Measurements from ENCODE around the gene PFDN1. TPM values are rescaled to one million over a fixed set of nuclear protein-coding genes. Genes with fewer than 3 reads are reported as not detected.

PFDN1 gene
- total and polyA plus RNA-seq, 10 of the 15 experiments (the other 5 are each of a cell fraction or from before 2014, with no cell fraction given) = 62.9 to 193 (median 102) TPM

DNA sequence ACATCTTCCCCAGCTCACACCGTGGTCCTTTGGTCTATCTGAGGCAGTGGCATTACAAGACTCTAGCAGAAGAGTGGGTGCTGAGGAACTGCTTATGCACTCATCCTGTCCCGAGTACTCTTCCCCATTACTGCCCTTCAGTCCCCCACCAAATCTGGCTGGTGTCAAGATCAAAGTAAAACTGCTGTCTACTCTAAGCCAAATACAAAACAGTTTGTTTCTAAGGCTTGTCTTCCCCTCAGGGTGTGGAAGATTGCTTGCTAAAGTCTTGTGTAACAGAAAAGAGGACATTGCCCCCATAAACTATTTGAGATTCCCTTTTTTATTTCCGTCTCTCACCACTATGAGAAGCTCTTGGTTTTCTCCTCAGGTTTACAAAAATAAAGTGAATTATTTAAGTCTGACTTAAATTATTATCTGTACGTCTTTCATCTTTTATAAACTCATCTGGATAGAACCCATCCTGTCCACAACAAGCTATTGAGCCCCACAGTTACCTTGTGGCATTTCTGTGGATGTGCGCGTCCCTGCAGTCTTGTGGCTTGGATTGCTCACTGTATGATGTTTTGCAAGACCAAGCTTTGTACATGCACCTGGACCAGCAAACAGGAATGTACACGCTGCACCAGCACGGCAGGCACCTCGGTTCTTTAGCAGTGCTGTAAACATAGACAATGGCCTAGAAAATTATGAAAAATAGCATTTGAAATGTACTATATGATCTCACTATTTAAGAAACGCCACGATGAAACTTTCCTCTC, 66.9 kb downstream of the PFDN1 start:
- DNase-seq (ENCODE audit: low read depth, low spot score) = no peak

More for the DNA sequence above, 66.9 kb downstream of the PFDN1 start:
- Histone ChIP-seq H3K4me3 (no peak overlapping the region), H3K36me3 (ENCODE audit: control insufficient read depth in 2 of 2, insufficient read depth in 2 of 2, low read length in 1 of 2) (no peaks in the 10 kb centered on the region; a peak in 1 of 4 replicates), H3K9ac (ENCODE audit: control insufficient read depth, insufficient read depth, low read length) (no peak overlapping the region), H3K27ac (ENCODE audit: control insufficient read depth, insufficient read depth) (no peak overlapping the region), H3K4me2 (ENCODE audit: control insufficient read depth, insufficient read depth) (no peak overlapping the region), H4K20me1 (ENCODE audit: control insufficient read depth, insufficient read depth) (no peaks in the 10 kb centered on the region), H3K9me3 (replicated peaks; ENCODE audit: control insufficient read depth, insufficient read depth, low read length) (no peaks in the 10 kb centered on the region), H3K27me3 (replicated peaks in 1 of 2; ENCODE audit: control insufficient read depth in 2 of 2, insufficient read depth in 2 of 2, low read length in 1 of 2) (no peaks in the 10 kb centered on the region), H3K79me2 (ENCODE audit: control insufficient read depth, insufficient read depth, low read length) (no peaks in the 10 kb centered on the region), H2AFZ (ENCODE audit: control insufficient read depth, low read depth, low read length) (no peak overlapping the region), H3K4me1 (ENCODE audit: control insufficient read depth, insufficient read depth, low read length) (no peaks in the 10 kb centered on the region)
- FAIRE-seq (no peak), ATAC-seq (no peak)
- no peak for TF ChIP-seq NR2C2 (IDR thresholded peaks at IDR 0.05; ENCODE audit: borderline replicate concordance, control insufficient read depth, insufficient read length, low read depth)
- no peak for TF ChIP-seq EP300 (IDR thresholded peaks at IDR 0.05; ENCODE audit: borderline replicate concordance in 1 of 2, control insufficient read depth in 1 of 2, low read depth in 2 of 2, low read length in 2 of 2)
- TF ChIP-seq USF2 (IDR thresholded peaks at IDR 0.05; ENCODE audit: borderline replicate concordance, low read depth, low read length) = no peak
- TF ChIP-seq SUPT20H (IDR thresholded peaks at IDR 0.05; ENCODE audit: borderline replicate concordance, control insufficient read depth, low read depth, low read length) = no peak
- no peak for TF ChIP-seq CBFB (IDR thresholded peaks at IDR 0.05; ENCODE audit: low read depth)
- no peak for TF ChIP-seq EZH2 (IDR thresholded peaks at IDR 0.05; ENCODE audit: borderline replicate concordance, control insufficient read depth, low read depth, low read length)
- no peak for TF ChIP-seq PML (IDR thresholded peaks at IDR 0.05; ENCODE audit: low read length)
- TF ChIP-seq POLR2AphosphoS2 (IDR thresholded peaks at IDR 0.05; ENCODE audit: low read depth, low read length) = no peak
- ChIA-PET RAD21 (ENCODE audit: unreplicated experiment) (interaction anchor here (0.8 to 1.0 kb wide), 2 partner anchors 8 to 116 kb away, joined by 3 to 4 read pairs; no protein-coding TSS in a partner anchor), SMC1A (ENCODE audit: uncharacterized antibody, unreplicated experiment) (interaction anchor here (0.5 to 2.8 kb wide), 4 partner anchors 9 to 146 kb away, joined by 3 to 12 read pairs (median 5); no protein-coding TSS in a partner anchor), CTCF (interaction anchor here (0.7 to 18.8 kb wide), 7 partner anchors 8 to 127 kb away, joined by 3 to 774 read pairs (median 4); partner anchors contain the start of gene HBEGF), POLR2A (interaction anchor here (0.5 to 1.0 kb wide), 2 partner anchors 25 to 105 kb away, joined by 3 to 4 read pairs; no protein-coding TSS in a partner anchor)
- in situ Hi-C loops (cut with MboI) = loop anchor here (25.0 kb wide), 1 partner anchor 801 kb away; no protein-coding TSS in a partner anchor
- no TSS peak for BruUV-seq (replicated peaks)
- intact Hi-C loops (cut with micrococcal nuclease; ENCODE audit: unreplicated experiment) = no loop called here
- WGBS (ENCODE audit: insufficient coverage, insufficient replicate concordance, low lambda C conversion rate, missing lambda C conversion rate) = 80% methylated on average over 11 of the region's 11 CpGs
